GM10248 (cell line): ENCODE data around the gene EMX2.

Source experiments
- CTCF ChIA-PET: fragments of 300-600 bp; sonication (Branson Sonifier 250); formaldehyde crosslinking; extraction: SDS; loops from one replicate; lab custom pipeline; 2021; ENCODE audit warnings: antibody characterized with exemption; lab: Yijun Ruan, JAX
- POLR2A ChIA-PET: fragments of 350-650 bp; sonication (Branson Sonifier 250); formaldehyde crosslinking; extraction: SDS; loops from one replicate; lab custom pipeline; 2020; ENCODE audit warnings: antibody characterized with exemption; lab: Yijun Ruan, JAX
- DNase-seq: peaks from one replicate; pipeline ENCODE4 v3.0.0; 2012; ENCODE audit errors: extremely low spot score
- CTCF ChIP-seq: IDR thresholded peaks from 2 replicates; pipeline ENCODE4 v1.5.1; 2012; ENCODE audit warnings: mild to moderate bottlenecking, low read depth; ENCODE audit errors: extremely low read depth, missing control alignments, control extremely low read depth

Gene EMX2

GRCh38 chr10:117562220-117562619, 19.7 kb downstream of the EMX2 start:
- ChIA-PET POLR2A (no interaction called here), CTCF (no interaction called here)
- no peak for DNase-seq
- TF ChIP-seq CTCF = no peak

GRCh38 chr10:117562896-117563737, 20.6 kb downstream of the EMX2 start:
- TF ChIP-seq CTCF = no peak
- ChIA-PET CTCF (no interaction called here), POLR2A (no interaction called here)
- DNase-seq = no peak

GRCh38 chr10:117563780-117564179, 21.2 kb downstream of the EMX2 start:
- ChIA-PET POLR2A (no interaction called here), CTCF (no interaction called here)
- no peak for DNase-seq
- TF ChIP-seq CTCF = no peak

- TF ChIP-seq CTCF = no peak
- ChIA-PET CTCF (interaction anchor here (1.1 to 1.6 kb wide), 2 partner anchors 9 to 67 kb away, joined by 3 read pairs; no protein-coding TSS in a partner anchor), POLR2A (no interaction called here)
- DNase-seq = no peak
Measured at GRCh38 chr10:117565068-117565467, 22.5 kb downstream of the EMX2 start.

- TF ChIP-seq CTCF = no peak
- ChIA-PET POLR2A (no interaction called here), CTCF (interaction anchor here (1.0 to 1.6 kb wide), 3 partner anchors 11 to 188 kb away, joined by 3 to 4 read pairs (median 3); no protein-coding TSS in a partner anchor)
- DNase-seq = no peak
Measured at GRCh38 chr10:117568334-117568733, 25.8 kb downstream of the EMX2 start.

- ChIA-PET CTCF (interaction anchor here (1.6 kb wide), 2 partner anchors 9 to 10 kb away, joined by 5 read pairs; no protein-coding TSS in a partner anchor), POLR2A (no interaction called here)
- DNase-seq = no peak
- TF ChIP-seq CTCF = no peak
Measured at GRCh38 chr10:117569610-117570390, 27.3 kb downstream of the EMX2 start.
